IMR-90 (cell line): ENCODE measurements around the gene PACS1. TPM values are rescaled to one million over a fixed set of nuclear protein-coding genes. Genes with fewer than 3 reads are reported as not detected.

Experiments used
- ATAC-seq: fragments of 200-7000 bp; cut with Tn5 transposase; 2 replicates; pipeline ENCODE4 v1.9.1; 2020; ENCODE audit warnings: low read depth, mild to moderate bottlenecking, moderate library complexity
- BruUV-seq: library from RNA; stranded (reverse); fragments of 400-500 nt; replicated peaks from 2 replicates; lab custom pipeline; 2021; lab: Mats Ljungman, UMichigan
- CTCF ChIA-PET: fragments of 300-600 bp; formaldehyde crosslinking; extraction: SDS; loops from one replicate; lab custom pipeline; 2021; ENCODE audit warnings: antibody characterized with exemption; lab: Yijun Ruan, JAX
- POLR2A ChIA-PET: fragments of 300-600 bp; sonication (Branson Sonifier 250); formaldehyde crosslinking; loops from one replicate; lab custom pipeline; 2022; ENCODE audit warnings: antibody characterized with exemption; ENCODE audit not compliant: unreplicated experiment; lab: Charles Lee
- DNase-seq: peaks from one replicate; pipeline ENCODE4 v3.0.0; 2013
- H2AFZ ChIP-seq: replicated peaks from 2 replicates; pipeline ENCODE3; 2013; ENCODE audit warnings: low read length, mild to moderate bottlenecking; ENCODE audit not compliant: poor library complexity
- H2AK5ac ChIP-seq: 2 replicates; pipeline ENCODE4 v1.6.1; 2013; ENCODE audit warnings: low read depth, low read length, inconsistent platforms
- H2AK9ac ChIP-seq: replicated peaks from 2 replicates; pipeline ENCODE3; 2013; ENCODE audit warnings: mild to moderate bottlenecking, low read depth, low read length, moderate library complexity; ENCODE audit not compliant: poor library complexity
- H2BK120ac ChIP-seq: 2 replicates; pipeline ENCODE4 v1.6.1; 2013; ENCODE audit warnings: low read depth, low read length, inconsistent platforms
- H2BK15ac ChIP-seq: 3 replicates; pipeline ENCODE4 v1.6.1; 2013; ENCODE audit warnings: low read depth, low read length, inconsistent platforms
- H2BK20ac ChIP-seq: 2 replicates; pipeline ENCODE4 v1.6.1; 2013; ENCODE audit warnings: low read depth, mild to moderate bottlenecking, inconsistent platforms, low read length, moderate library complexity
- H2BK5ac ChIP-seq: 2 replicates; pipeline ENCODE4 v1.6.1; 2013; ENCODE audit warnings: mild to moderate bottlenecking, low read depth, low read length, inconsistent platforms; ENCODE audit not compliant: poor library complexity, severe bottlenecking
- H3K14ac ChIP-seq: replicated peaks from 2 replicates; pipeline ENCODE4 v1.6.1; 2013; ENCODE audit warnings: low read depth, low read length, inconsistent platforms
- H3K18ac ChIP-seq: 2 replicates; pipeline ENCODE4 v1.6.1; 2013; ENCODE audit warnings: low read depth, low read length, control low read depth
- H3K23ac ChIP-seq: 2 replicates; pipeline ENCODE4 v1.6.1; 2013; ENCODE audit warnings: low read depth, low read length, inconsistent platforms
- H3K27ac ChIP-seq: 2 replicates; pipeline ENCODE4 v1.5.1; 2013; ENCODE audit warnings: mild to moderate bottlenecking, control low read depth, low read length; ENCODE audit not compliant: insufficient read depth
- H3K27me3 ChIP-seq: 2 replicates; pipeline ENCODE4 v1.6.1; 2013; ENCODE audit warnings: low read length; ENCODE audit not compliant: control insufficient read depth, insufficient read depth
- H3K36me3 ChIP-seq: 2 replicates; pipeline ENCODE4 v1.6.1; 2013; ENCODE audit warnings: low read length, mixed read lengths; ENCODE audit not compliant: control insufficient read depth, insufficient read depth
- H3K4ac ChIP-seq: 2 replicates; pipeline ENCODE4 v1.6.1; 2013; ENCODE audit warnings: low read depth, low read length, inconsistent platforms
- H3K4me1 ChIP-seq: 2 replicates; pipeline ENCODE4 v1.6.1; 2013; ENCODE audit warnings: low read length, mixed read lengths; ENCODE audit not compliant: control insufficient read depth, insufficient read depth
- H3K4me2 ChIP-seq: 2 replicates; pipeline ENCODE4 v1.6.1; 2013; ENCODE audit warnings: low read depth, mild to moderate bottlenecking, control low read depth, low read length, moderate library complexity
- H3K4me3 ChIP-seq: 2 replicates; pipeline ENCODE4 v1.5.1; 2013; ENCODE audit warnings: low read depth, mild to moderate bottlenecking, control low read depth, low read length, moderate library complexity; ENCODE audit not compliant: insufficient read depth
- H3K56ac ChIP-seq: 2 replicates; pipeline ENCODE4 v1.6.1; 2013; ENCODE audit warnings: low read length, inconsistent platforms; ENCODE audit not compliant: insufficient read depth; ENCODE audit errors: extremely low read depth
- H3K79me1 ChIP-seq, 2 experiments: 2 replicates each; pipeline ENCODE4 v1.6.1; 2013; ENCODE audit warnings: low read length in 2 of 2, inconsistent platforms in 1 of 2, low read depth in 1 of 2
- H3K9ac ChIP-seq: 2 replicates; pipeline ENCODE4 v1.6.1; 2013; ENCODE audit warnings: low read depth, low read length, control low read depth
- H3K9me1 ChIP-seq: 2 replicates; pipeline ENCODE4 v1.6.1; 2013; ENCODE audit warnings: low read length, inconsistent platforms; ENCODE audit not compliant: insufficient read depth
- H3K9me3 ChIP-seq: 2 replicates; pipeline ENCODE4 v1.6.1; 2013; ENCODE audit warnings: low read length; ENCODE audit not compliant: control insufficient read depth, insufficient read depth
- H4K20me1 ChIP-seq: 2 replicates; pipeline ENCODE4 v1.6.1; 2013; ENCODE audit warnings: low read length, inconsistent platforms; ENCODE audit not compliant: insufficient read depth
- H4K5ac ChIP-seq: 2 replicates; pipeline ENCODE4 v1.6.1; 2013; ENCODE audit warnings: mild to moderate bottlenecking, low read depth, low read length, control low read depth
- H4K8ac ChIP-seq, 2 experiments: 2 replicates each; pipeline ENCODE4 v1.6.1; 2013; ENCODE audit warnings: low read depth in 2 of 2, low read length in 2 of 2, control low read depth in 1 of 2, inconsistent platforms in 1 of 2
- H4K91ac ChIP-seq: 2 replicates; pipeline ENCODE4 v1.6.1; 2013; ENCODE audit warnings: low read depth, low read length, inconsistent platforms; ENCODE audit not compliant: insufficient read depth
- MAZ ChIP-seq: IDR thresholded peaks from 2 replicates; pipeline ENCODE4 v1.6.1; 2012; ENCODE audit warnings: low read depth, mild to moderate bottlenecking, low read length, improper control_type of control experiment, moderate library complexity, borderline replicate concordance
- NFE2L2 ChIP-seq: fragments of 150-350 bp; IDR thresholded peaks from 2 replicates; pipeline ENCODE4 v1.6.1; 2016; ENCODE audit warnings: low read depth, mild to moderate bottlenecking, low read length
- POLR2A ChIP-seq: IDR thresholded peaks from 2 replicates; pipeline ENCODE4 v1.6.1; 2012; ENCODE audit warnings: mild to moderate bottlenecking, low read depth, low read length
- RAD21 ChIP-seq: IDR thresholded peaks from 2 replicates; pipeline ENCODE4 v1.6.1; 2012; ENCODE audit warnings: low read length, improper control_type of control experiment
- RCOR1 ChIP-seq: IDR thresholded peaks from 2 replicates; pipeline ENCODE4 v1.6.1; 2012; ENCODE audit warnings: mild to moderate bottlenecking, low read length, improper control_type of control experiment; ENCODE audit not compliant: insufficient replicate concordance
- SMC3 ChIP-seq: fragments of 150-350 bp; IDR thresholded peaks from 2 replicates; pipeline ENCODE4 v1.6.1; 2016; ENCODE audit warnings: low read depth, mild to moderate bottlenecking, antibody characterized with exemption, low read length, moderate library complexity
- WGBS, 2 experiments: methylation state at CpG; one replicate each; pipeline versions ENCODE4 v1.1.5 to v1.1.7; 2013; ENCODE audit warnings: missing lambda C conversion rate in 2 of 2; ENCODE audit not compliant: insufficient read length in 1 of 2; ENCODE audit errors: extremely low coverage in 2 of 2; 5-methylcytosine and 5-hydroxymethylcytosine counted together
- dilution Hi-C: fragments of 300-500 bp; cut with HindIII; formaldehyde crosslinking; loops from one replicate; pipeline ENCODE4 v1.14.3; 2018; ENCODE audit warnings: low sequenced_read_pairs; ENCODE audit not compliant: unreplicated experiment
- in situ Hi-C: fragments of 300-500 bp; cut with MboI; formaldehyde crosslinking; loops from 3 replicates; pipeline ENCODE4 v1.14.3; 2019; ENCODE audit warnings: low sequenced_read_pairs, inconsistent platforms, mixed read lengths
- intact Hi-C: fragments of 100-400 bp; cut with micrococcal nuclease; formaldehyde crosslinking; loops from 2 replicates; pipeline ENCODE4 v1.10.0; 2022
- polyA plus RNA-seq, 3 experiments: library from polyadenylated mRNA; depleted of rRNA; stranded (reverse); fragments of >200 nt; gene quantifications; 2 replicates each; pipeline ENCODE4 v1.2.3, GENCODE V29; 2012; ENCODE audit warnings: low replicate concordance in 1 of 3
- total RNA-seq: library from RNA; depleted of rRNA; stranded (reverse); fragments of >200 nt; gene quantifications from 2 replicates; pipeline ENCODE4 v1.2.3, GENCODE V29; 2012
- TF ChIP-seq, protein P1 (sequence below): fragments of 150-350 bp; IDR thresholded peaks from 2 replicates; pipeline ENCODE4 v1.6.1; 2016; ENCODE audit warnings: low read depth, mild to moderate bottlenecking, low read length, moderate library complexity, borderline replicate concordance

PACS1 gene
- total and polyA plus RNA-seq, 2 of the 4 experiments (the other 2 are of a cell fraction): 7.3 to 32.0 TPM

DNA sequence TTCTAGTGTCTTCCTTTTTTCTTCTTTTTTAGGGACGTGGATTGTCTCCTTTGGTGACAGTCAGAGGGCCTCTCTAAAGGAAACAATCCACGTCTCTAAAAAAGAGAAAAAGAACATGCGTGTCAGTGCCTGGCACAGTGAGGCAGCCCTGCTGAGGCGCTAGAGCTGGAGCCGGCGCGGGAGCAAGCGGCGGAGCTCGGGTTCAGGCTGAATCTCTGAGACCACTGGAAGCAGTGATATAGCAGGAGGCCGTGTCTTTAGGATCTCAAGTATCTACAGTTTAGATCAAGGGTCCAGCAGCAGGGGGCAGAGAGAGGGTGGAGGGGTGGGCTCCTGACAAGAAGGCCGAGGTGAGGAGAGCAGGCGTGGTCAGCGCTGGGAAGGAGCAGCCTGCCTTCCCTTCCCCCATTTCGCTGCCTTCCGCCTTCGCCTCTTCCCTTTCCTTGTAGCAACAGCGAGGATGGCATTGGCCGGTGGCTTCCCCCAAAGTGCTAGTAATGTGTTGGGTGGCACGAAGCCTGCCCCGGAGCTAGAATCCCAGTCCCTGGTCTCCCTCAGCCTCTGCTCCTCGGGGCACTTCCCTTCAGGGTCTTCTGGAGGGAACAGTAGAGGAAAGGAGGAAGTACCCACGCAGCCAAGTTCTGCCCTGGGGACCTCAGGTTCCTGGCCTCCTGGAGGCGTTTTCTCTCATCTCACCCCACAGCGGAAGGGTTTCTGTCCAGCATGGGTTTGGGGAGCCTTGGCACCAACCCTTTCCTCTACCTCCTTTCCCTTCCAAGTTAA, 170.1 kb downstream of the PACS1 start (continued):
- TF ChIP-seq, protein P1, sequence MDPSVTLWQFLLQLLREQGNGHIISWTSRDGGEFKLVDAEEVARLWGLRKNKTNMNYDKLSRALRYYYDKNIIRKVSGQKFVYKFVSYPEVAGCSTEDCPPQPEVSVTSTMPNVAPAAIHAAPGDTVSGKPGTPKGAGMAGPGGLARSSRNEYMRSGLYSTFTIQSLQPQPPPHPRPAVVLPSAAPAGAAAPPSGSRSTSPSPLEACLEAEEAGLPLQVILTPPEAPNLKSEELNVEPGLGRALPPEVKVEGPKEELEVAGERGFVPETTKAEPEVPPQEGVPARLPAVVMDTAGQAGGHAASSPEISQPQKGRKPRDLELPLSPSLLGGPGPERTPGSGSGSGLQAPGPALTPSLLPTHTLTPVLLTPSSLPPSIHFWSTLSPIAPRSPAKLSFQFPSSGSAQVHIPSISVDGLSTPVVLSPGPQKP: no peak

GRCh38 chr11:66240781-66241136, 170.7 kb downstream of the PACS1 start:
- H3K4me2 ChIP-seq: no peak overlapping the region
- no peak for ATAC-seq
- H2BK5ac ChIP-seq: no peak overlapping the region
- H2BK20ac ChIP-seq: no peak overlapping the region
- dilution Hi-C loops: no loop called here
- H3K56ac ChIP-seq: no peak overlapping the region
- WGBS, 2 experiments: no CpG with 5 or more reads among the region's 9 CpGs
- no peak overlapping the region for H3K14ac ChIP-seq
- H2BK120ac ChIP-seq: no peak overlapping the region
- no peak overlapping the region for H3K4me3 ChIP-seq
- in situ Hi-C loops: no loop called here
- H4K20me1 ChIP-seq: no peaks in the 10 kb centered on the region
- POLR2A ChIA-PET: no interaction called here
- no peak overlapping the region for H2AK9ac ChIP-seq
- no peak overlapping the region for H3K4ac ChIP-seq
- no peak overlapping the region for H3K23ac ChIP-seq
- H4K5ac ChIP-seq: no peak overlapping the region
- H3K27ac ChIP-seq: no peak overlapping the region
- H3K9me1 ChIP-seq: no peaks in the 10 kb centered on the region
- no peak overlapping the region for H2AFZ ChIP-seq
- no peaks in the 10 kb centered on the region for H3K9me3 ChIP-seq
- no peak overlapping the region for H4K91ac ChIP-seq
- intact Hi-C loops: no loop called here
- no peak overlapping the region for H3K9ac ChIP-seq
- TF ChIP-seq MAZ (no peak), POLR2A (no peak), RAD21 (no peak), SMC3 (no peak), NFE2L2 (no peak), RCOR1 (no peak)
- H3K27me3 ChIP-seq: no peaks in the 10 kb centered on the region
- H2AK5ac ChIP-seq: no peak overlapping the region
- no peak overlapping the region for H4K8ac ChIP-seq
- no peaks in the 10 kb centered on the region for H3K79me1 ChIP-seq
- no peak overlapping the region for H3K18ac ChIP-seq
- peaks cover 58% of the 10 kb centered on the region for H3K36me3 ChIP-seq
- H2BK15ac ChIP-seq: no peak overlapping the region
- no TSS peak for BruUV-seq
- no peaks in the 10 kb centered on the region for H3K4me1 ChIP-seq
- CTCF ChIA-PET: interaction anchor here (1.2 kb wide), 1 partner anchor 18 kb away, joined by 4 read pairs; no protein-coding TSS in a partner anchor
- no peak for DNase-seq
